Esophagus muscularis mucosa (tissue), 4 donors: ENCODE results near the gene LRMDA. TPM values are rescaled to one million over a fixed set of nuclear protein-coding genes. Genes with fewer than 3 reads are reported as not detected.

ENCODE experiments used
- DNase-seq: peaks from one replicate; pipeline ENCODE4 v3.0.0-alpha.2; 2017; ENCODE audit errors: extremely low spot score
- H3K27ac ChIP-seq, 4 donors: fragments of 200-600 bp; sonication (generic); replicated peaks in 1 of 4; 1 replicate in 3 of 4; 2 replicates in 1 of 4; pipeline ENCODE4 v1.5.1; 2016 to 2019; ENCODE audit warnings: mild to moderate bottlenecking in 1 of 4
- H3K27me3 ChIP-seq, 4 donors: fragments of 200-600 bp; sonication (generic); one replicate each; pipeline versions ENCODE4 v1.5.1 to v1.6.0; 2016 to 2019
- H3K36me3 ChIP-seq, 4 donors: fragments of 200-600 bp; sonication (generic); one replicate each; pipeline ENCODE4 v1.5.1; 2016 to 2019
- H3K4me1 ChIP-seq, 4 donors: fragments of 200-600 bp; sonication (generic); one replicate each; pipeline ENCODE4 v1.5.1; 2016 to 2019
- H3K4me3 ChIP-seq, 4 donors: fragments of 200-600 bp; sonication (generic); 1 replicate in 2 of 4; 2 replicates in 2 of 4; pipeline ENCODE4 v1.5.1; 2016 to 2019; ENCODE audit warnings: mild to moderate bottlenecking in 4 of 4, moderate library complexity in 1 of 4
- H3K9me3 ChIP-seq, 4 donors: fragments of 200-600 bp; sonication (generic); 1 replicate in 3 of 4; 2 replicates in 1 of 4; pipeline ENCODE4 v1.5.1; 2016 to 2019
- CTCF ChIP-seq, 3 experiments: fragments of 200-600 bp in 2 of 3; fragments of 450-650 bp in 1 of 3; sonication (generic) in 2 of 3; IDR thresholded peaks; one replicate each; pipeline ENCODE4 v1.5.1; 2017 to 2019; ENCODE audit warnings: antibody characterized with exemption in 3 of 3, mild to moderate bottlenecking in 2 of 3, moderate library complexity in 1 of 3
- EP300 ChIP-seq: sonication (generic); formaldehyde crosslinking; IDR thresholded peaks from one replicate; pipeline ENCODE4 v1.6.1; 2017; ENCODE audit warnings: antibody characterized with exemption
- POLR2A ChIP-seq: fragments of 450-650 bp; IDR thresholded peaks from one replicate; pipeline ENCODE4 v1.6.1; 2017; ENCODE audit warnings: antibody characterized with exemption, moderate library complexity, mild to moderate bottlenecking, low read depth
- POLR2AphosphoS5 ChIP-seq, 2 donors: sonication (generic); formaldehyde crosslinking; IDR thresholded peaks; one replicate each; pipeline ENCODE4 v1.6.1; 2017; ENCODE audit warnings: antibody characterized with exemption in 2 of 2
- WGBS: methylation state at CpG from one replicate; pipeline ENCODE4 v1.1.5; 2018; 5-methylcytosine and 5-hydroxymethylcytosine counted together
- intact Hi-C: fragments of 100-400 bp; cut with DNase I; formaldehyde crosslinking; loops from one replicate; pipeline ENCODE4 v1.15.1; 2023
- total RNA-seq, 4 donors: library from RNA; depleted of rRNA; stranded (reverse); fragments of >200 nt; gene quantifications; one replicate each; pipeline versions ENCODE4 v1.1.0 to v1.2.1, GENCODE V29; 2016

The LRMDA gene
- total RNA-seq, 4 donors from 2014 or later = 14.3 to 34.9 (median 26.5) TPM

GRCh38 chr10:76022366-76022765 lies 590.9 kb downstream of the LRMDA start:
- no peak overlapping the region for H3K27ac ChIP-seq
- DNase-seq = no peak
- 90% methylated on average over 2 of the region's 2 CpGs for WGBS
- intact Hi-C loops = no loop called here
- TF ChIP-seq EP300 (no peak), POLR2AphosphoS5 (IDR thresholded peaks at IDR 0.05) (no peak), CTCF (IDR thresholded peaks at IDR 0.05) (no peak), POLR2A (no peak)
- H3K36me3 ChIP-seq = no peaks in the 10 kb centered on the region
- H3K9me3 ChIP-seq = no peaks in the 10 kb centered on the region
- no peak overlapping the region for H3K4me3 ChIP-seq
- H3K27me3 ChIP-seq = no peaks in the 10 kb centered on the region
- H3K4me1 ChIP-seq = no peaks in the 10 kb centered on the region

GRCh38 chr10:76023007-76023406 lies 591.6 kb downstream of the LRMDA start:
- H3K27me3 ChIP-seq = no peaks in the 10 kb centered on the region
- WGBS = 94% methylated on average over 7 of the region's 7 CpGs
- H3K4me3 ChIP-seq = no peak overlapping the region
- H3K4me1 ChIP-seq = no peaks in the 10 kb centered on the region
- H3K9me3 ChIP-seq = no peaks in the 10 kb centered on the region
- intact Hi-C loops = no loop called here
- DNase-seq = no peak
- no peak overlapping the region for H3K27ac ChIP-seq
- TF ChIP-seq POLR2A (no peak), CTCF (IDR thresholded peaks at IDR 0.05) (no peak), POLR2AphosphoS5 (IDR thresholded peaks at IDR 0.05) (no peak), EP300 (no peak)
- no peaks in the 10 kb centered on the region for H3K36me3 ChIP-seq

GRCh38 chr10:76024460-76025123 lies 593.2 kb downstream of the LRMDA start:
- Histone ChIP-seq H3K4me3 (no peak overlapping the region), H3K27ac (no peak overlapping the region), H3K9me3 (no peaks in the 10 kb centered on the region), H3K36me3 (no peaks in the 10 kb centered on the region), H3K27me3 (no peaks in the 10 kb centered on the region), H3K4me1 (no peaks in the 10 kb centered on the region)
- DNase-seq = no peak
- 87% methylated on average over 15 of the region's 15 CpGs for WGBS
- TF ChIP-seq EP300 (no peak), CTCF (IDR thresholded peaks at IDR 0.05) (no peak), POLR2AphosphoS5 (IDR thresholded peaks at IDR 0.05) (no peak), POLR2A (no peak)
- intact Hi-C loops = no loop called here

- 95% methylated on average over 3 of the region's 3 CpGs for WGBS
- no peak for DNase-seq
- H3K4me1 ChIP-seq = no peaks in the 10 kb centered on the region
- H3K9me3 ChIP-seq = no peaks in the 10 kb centered on the region
- H3K27me3 ChIP-seq = no peaks in the 10 kb centered on the region
- no peak overlapping the region for H3K4me3 ChIP-seq
- TF ChIP-seq POLR2AphosphoS5 (IDR thresholded peaks at IDR 0.05) (no peak), EP300 (no peak), CTCF (IDR thresholded peaks at IDR 0.05) (no peak), POLR2A (no peak)
- intact Hi-C loops = no loop called here
- H3K27ac ChIP-seq = no peak overlapping the region
- H3K36me3 ChIP-seq = no peaks in the 10 kb centered on the region
These were observed 593.7 kb downstream of the LRMDA start for GRCh38 chr10:76025124-76025477.
